ENCODE results near the gene PSMF1. TPM values are rescaled to one million over a fixed set of nuclear protein-coding genes. Genes with fewer than 3 reads are reported as not detected.
A peak's percentile ranks its signal among the peaks of the same experiment; 100 is the strongest.

The PSMF1 gene
- total and polyA plus RNA-seq, 9 of the 15 experiments (the other 6 are each of a cell fraction or from before 2014, with no cell fraction given) = 8.5 to 192 (median 33.2) TPM

- TF ChIP-seq DEAF1 (CRISPR knock-in tag; IDR thresholded peaks at IDR 0.05) (no peak), ZNF398 (CRISPR knock-in tag; IDR thresholded peaks at IDR 0.05) (no peak), U2AF1 (optimal IDR thresholded peaks at IDR 0.05; ENCODE audit: low read depth, low read length) (no peak), ZNF316 (IDR thresholded peaks at IDR 0.05) (no peak), ZSCAN29 (IDR thresholded peaks at IDR 0.05) (no peak), ATF6 (CRISPR knock-in tag; IDR thresholded peaks at IDR 0.05) (no peak), TRIM28 (IDR thresholded peaks at IDR 0.05) (no peak), ZNF431 (CRISPR knock-in tag; IDR thresholded peaks at IDR 0.05) (no peak), STAG1 (CRISPR knock-in tag; IDR thresholded peaks at IDR 0.05; ENCODE audit: borderline replicate concordance) (no peak), WHSC1 (IDR thresholded peaks at IDR 0.05; ENCODE audit: low read length) (no peak), PML (IDR thresholded peaks at IDR 0.05; ENCODE audit: low read length) (peak; percentile 33; the same call in 1 of the 2 replicates), MTA1 (IDR thresholded peaks at IDR 0.05; ENCODE audit: borderline replicate concordance) (no peak), SUPT5H (IDR thresholded peaks at IDR 0.05) (no peak), MCM5 (IDR thresholded peaks at IDR 0.05; ENCODE audit: low read depth) (no peak), XRCC5 (IDR thresholded peaks at IDR 0.05; ENCODE audit: low read depth, low read length) (no peak), BRCA1 (IDR thresholded peaks at IDR 0.05) (no peak), BRCA1 (CRISPR knock-in tag; IDR thresholded peaks at IDR 0.05) (no peak), ZNF583 (CRISPR knock-in tag; IDR thresholded peaks at IDR 0.05) (0 out of 2 replicates have a peak, but pooled peaks have one; percentile 31), ZNF436 (CRISPR knock-in tag; IDR thresholded peaks at IDR 0.05) (no peak), RBM39 (optimal IDR thresholded peaks at IDR 0.05; ENCODE audit: low read depth, low read length) (no peak), PBX2 (CRISPR knock-in tag; IDR thresholded peaks at IDR 0.05; ENCODE audit: low read depth) (no peak), PBX2 (tag; conservative IDR thresholded peaks at IDR 0.05; ENCODE audit: low read depth) (no peak)
Measured at GRCh38 chr20:1122388-1123315, 4.2 kb downstream of the PSMF1 start (continued).
